DMS114 treated with DMSO at 0.1 percent for 48 hours (cell line): ENCODE results near the gene KDM6B.

Experiments
- DNase-seq: peaks from one replicate; lab custom pipeline; 2025; ENCODE audit not compliant: unreplicated experiment; lab: John Stamatoyannopoulos, UW

Gene KDM6B

GRCh38 chr17:7840875-7841274 is 6.9 kb downstream of the KDM6B start:
- DNase-seq = no peak

- peak; percentile 36 for DNase-seq
Observed at GRCh38 chr17:7841396-7841914, 7.4 kb downstream of the KDM6B start.

GRCh38 chr17:7841915-7842379 is 7.9 kb downstream of the KDM6B start:
- DNase-seq = peak; percentile 71

- no peak for DNase-seq
Observed at GRCh38 chr17:7842380-7843256, 8.6 kb downstream of the KDM6B start.

- no peak for DNase-seq
Observed at GRCh38 chr17:7843257-7843535, 9.2 kb downstream of the KDM6B start.

GRCh38 chr17:7843536-7844291 is 9.7 kb downstream of the KDM6B start:
- DNase-seq = peak; percentile 69

GRCh38 chr17:7844292-7845154 is 10.5 kb downstream of the KDM6B start:
- DNase-seq = peak; percentile 93

- DNase-seq = no peak
Observed at GRCh38 chr17:7845359-7846062, 11.5 kb downstream of the KDM6B start.

- DNase-seq = no peak
Observed at GRCh38 chr17:7846063-7846735, 12.2 kb downstream of the KDM6B start.

GRCh38 chr17:7846765-7847661 is 13.0 kb downstream of the KDM6B start:
- no peak for DNase-seq

- DNase-seq = no peak
Observed at GRCh38 chr17:7848131-7848579, 14.1 kb downstream of the KDM6B start.

- no peak for DNase-seq
Observed at GRCh38 chr17:7848739-7849129, 14.7 kb downstream of the KDM6B start.

- no peak for DNase-seq
Observed at GRCh38 chr17:7849130-7849750, 15.2 kb downstream of the KDM6B start.

GRCh38 chr17:7849751-7850504 is 15.9 kb downstream of the KDM6B start:
- no peak for DNase-seq

- DNase-seq = no peak
Observed at GRCh38 chr17:7850701-7851437, 16.9 kb downstream of the KDM6B start.

GRCh38 chr17:7851438-7852261 is 17.6 kb downstream of the KDM6B start:
- DNase-seq = peak; percentile 31
